Choroid plexus epithelial cell (primary cell): ENCODE results near the gene GNB1L.

Experiments used
- DNase-seq: peaks from one replicate; pipeline ENCODE4 v3.0.0-alpha.2; 2010; ENCODE audit warnings: low read depth
- H3K4me3 ChIP-seq: 2 replicates; pipeline ENCODE4 v1.5.1; 2011; ENCODE audit warnings: low read depth, mild to moderate bottlenecking, control low read depth, low read length, moderate library complexity
- TF ChIP-seq, protein P1 (sequence below): conservative IDR thresholded peaks from 2 replicates; pipeline ENCODE4 v1.5.1; 2011; ENCODE audit warnings: low read depth, mild to moderate bottlenecking, control low read depth, inconsistent platforms, low read length, moderate library complexity

Gene GNB1L

DNA sequence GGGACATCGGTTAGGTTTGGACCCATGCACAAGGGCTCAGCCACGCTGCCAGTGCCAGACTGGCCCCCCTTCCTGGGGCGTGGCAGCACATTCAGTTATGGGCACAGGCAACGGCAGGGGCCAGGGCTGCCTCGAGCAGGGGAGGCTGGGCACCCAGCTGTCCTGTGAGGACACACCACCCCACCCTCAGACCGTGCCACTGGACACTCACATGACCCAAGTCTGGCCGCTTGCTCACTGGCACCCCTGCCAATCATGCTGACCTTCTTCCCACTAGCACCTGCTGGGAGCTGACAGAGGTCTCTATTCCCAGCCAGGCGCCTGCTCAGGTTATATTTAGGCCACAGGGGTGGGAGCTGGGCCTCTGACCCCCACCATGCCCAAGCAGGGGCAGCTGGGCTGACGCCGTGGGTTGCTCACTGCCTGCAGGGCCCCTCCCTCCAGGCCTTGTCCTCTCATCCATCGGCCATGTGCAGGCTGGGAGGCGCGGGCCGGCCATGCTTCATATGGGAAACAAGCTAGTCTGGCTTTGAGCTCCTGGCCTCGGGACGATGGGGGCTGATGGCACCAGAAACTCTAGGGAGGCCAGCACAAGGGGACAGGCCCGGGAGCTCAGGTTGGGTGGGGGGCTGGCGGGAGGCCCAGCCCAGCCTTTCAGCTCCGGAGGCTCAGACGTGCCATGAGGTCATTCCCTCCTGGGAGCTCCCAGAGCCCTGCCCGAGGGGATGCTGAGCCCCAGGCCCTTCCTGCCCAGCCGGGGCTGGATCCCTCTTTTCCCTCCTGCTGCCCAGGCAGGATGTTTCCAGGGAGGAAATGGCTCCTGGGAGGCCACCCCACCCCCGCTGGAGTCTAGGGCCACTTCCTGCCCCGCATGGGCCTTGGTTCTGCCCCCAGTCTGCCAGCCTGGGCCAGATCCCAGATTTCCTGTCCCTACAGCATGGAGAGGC lies 109.2 kb downstream of the GNB1L start:
- no peak for DNase-seq
- H3K4me3 ChIP-seq = no peak overlapping the region

DNA sequence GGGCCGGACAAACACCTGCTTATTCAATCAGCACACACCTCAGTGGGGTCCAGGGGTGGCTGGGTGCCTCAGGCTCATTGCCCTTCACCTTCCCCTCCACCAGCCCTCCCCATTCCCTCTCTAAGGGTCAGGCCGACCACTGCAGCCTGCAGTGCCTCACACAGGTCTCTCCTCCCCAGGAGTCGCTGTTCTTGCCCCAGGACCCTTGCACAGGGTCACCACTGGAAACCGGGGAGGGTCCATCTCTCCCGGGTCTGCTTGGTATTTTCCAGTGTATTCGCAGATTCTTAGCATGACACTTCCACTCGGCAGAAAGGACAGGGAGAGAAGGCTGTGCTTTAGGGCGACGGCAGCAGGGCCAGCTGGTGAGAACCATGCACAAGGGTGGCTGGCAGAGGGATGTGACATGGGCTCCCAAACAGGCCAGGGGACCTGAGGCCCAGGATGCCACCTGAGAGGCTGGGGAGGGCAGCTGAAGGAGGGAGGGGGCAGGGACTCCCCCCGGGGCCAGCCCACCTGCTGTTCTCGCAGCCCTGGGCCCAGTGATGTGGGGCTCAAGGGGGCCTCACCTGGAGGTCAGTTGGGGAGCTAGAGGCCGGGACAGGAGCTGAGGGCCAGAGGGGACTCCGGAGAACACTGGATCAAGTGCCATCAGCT lies 110.2 kb downstream of the GNB1L start:
- H3K4me3 ChIP-seq = no peak overlapping the region
- no peak for DNase-seq
- TF ChIP-seq, protein P1, sequence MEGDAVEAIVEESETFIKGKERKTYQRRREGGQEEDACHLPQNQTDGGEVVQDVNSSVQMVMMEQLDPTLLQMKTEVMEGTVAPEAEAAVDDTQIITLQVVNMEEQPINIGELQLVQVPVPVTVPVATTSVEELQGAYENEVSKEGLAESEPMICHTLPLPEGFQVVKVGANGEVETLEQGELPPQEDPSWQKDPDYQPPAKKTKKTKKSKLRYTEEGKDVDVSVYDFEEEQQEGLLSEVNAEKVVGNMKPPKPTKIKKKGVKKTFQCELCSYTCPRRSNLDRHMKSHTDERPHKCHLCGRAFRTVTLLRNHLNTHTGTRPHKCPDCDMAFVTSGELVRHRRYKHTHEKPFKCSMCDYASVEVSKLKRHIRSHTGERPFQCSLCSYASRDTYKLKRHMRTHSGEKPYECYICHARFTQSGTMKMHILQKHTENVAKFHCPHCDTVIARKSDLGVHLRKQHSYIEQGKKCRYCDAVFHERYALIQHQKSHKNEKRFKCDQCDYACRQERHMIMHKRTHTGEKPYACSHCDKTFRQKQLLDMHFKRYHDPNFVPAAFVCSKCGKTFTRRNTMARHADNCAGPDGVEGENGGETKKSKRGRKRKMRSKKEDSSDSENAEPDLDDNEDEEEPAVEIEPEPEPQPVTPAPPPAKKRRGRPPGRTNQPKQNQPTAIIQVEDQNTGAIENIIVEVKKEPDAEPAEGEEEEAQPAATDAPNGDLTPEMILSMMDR = no peak

More for the DNA sequence above, 109.2 kb downstream of the GNB1L start:
- TF ChIP-seq, protein P1 = no peak

DNA sequence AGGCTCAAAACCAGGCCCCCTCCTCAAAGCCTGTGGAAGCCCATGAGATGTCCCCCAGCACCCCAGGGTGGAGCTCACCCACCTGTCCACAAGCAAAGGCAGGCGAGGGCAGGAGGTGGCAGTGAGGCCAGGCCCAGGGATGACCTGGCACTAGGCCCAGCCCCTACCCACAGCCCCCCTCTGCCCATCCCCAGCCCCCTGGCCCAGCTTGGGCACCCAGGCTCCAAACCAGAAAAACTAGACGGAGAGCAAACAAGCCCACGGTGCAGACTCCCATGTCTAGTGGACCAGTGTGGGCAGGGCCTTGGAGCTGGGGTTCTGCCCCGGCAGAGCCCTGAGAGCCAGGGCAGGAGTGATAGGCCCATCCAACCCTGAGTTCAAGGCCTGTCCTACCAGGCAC lies 111.0 kb downstream of the GNB1L start:
- H3K4me3 ChIP-seq = no peak overlapping the region
- TF ChIP-seq, protein P1 = no peak
- DNase-seq = no peak

DNA sequence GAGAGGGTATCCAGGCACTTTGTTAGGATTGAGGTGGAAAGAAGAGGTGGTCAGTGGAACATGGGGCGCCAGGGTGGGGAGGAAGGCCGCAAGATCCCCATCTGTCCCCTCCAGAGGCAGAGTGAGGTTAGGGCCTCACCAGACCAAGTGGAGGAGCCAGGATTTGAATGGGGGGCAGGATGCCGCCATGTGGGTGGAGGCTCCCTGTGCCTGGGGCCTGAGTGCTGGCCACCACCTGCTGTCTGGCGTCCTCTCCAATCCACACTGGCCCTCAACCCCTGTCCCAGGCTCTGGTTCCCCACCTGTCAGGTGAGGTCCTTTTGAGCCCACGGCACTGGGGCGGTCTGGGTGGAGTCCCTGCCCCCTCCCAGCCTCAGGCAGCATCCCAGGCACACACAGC lies 111.6 kb downstream of the GNB1L start:
- TF ChIP-seq, protein P1 = no peak
- DNase-seq = no peak
- no peak overlapping the region for H3K4me3 ChIP-seq

DNA sequence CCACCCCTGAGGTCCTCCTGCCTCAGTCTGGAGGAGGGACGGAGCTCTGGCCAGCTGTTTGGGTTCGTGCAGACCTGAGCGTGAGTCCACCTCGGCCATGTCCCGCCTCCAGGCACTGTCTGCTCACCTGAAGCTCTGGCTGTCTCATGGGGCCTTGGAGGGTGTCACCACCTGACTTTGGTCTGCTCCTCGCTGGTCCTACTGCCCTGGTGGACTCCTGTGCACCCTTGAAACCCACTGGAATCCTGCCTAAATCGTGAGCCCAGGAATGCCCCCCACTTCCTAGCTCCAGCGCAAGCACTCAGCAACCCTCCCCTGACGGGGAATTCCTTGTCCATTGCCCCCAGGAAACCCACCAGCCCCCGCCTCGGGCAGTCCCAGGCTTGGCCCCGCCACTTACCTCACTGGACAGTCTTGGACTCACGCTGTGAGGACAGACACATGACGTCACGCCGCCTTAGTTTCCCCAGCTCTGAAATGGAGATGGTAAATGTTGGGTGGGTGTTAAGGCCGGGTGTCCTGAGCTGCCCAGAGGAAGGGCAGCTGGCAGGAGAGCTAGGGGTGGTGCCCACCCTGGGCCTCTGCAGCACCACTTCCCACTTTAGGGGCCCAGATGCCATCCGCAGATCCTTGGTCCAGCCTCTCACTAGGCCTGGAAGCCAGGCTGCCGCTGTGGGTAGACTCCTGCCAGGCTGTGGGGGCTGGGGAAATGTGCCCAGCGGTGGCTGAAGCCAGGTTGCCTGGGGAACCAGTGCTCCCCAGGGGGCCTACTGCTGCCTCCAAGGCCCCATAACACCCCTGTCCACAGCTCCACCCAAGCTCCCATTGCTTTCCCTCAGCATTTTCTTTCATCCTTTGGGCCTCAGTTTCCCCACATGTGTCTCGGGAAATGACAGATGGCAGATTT lies 112.3 kb downstream of the GNB1L start:
- no peak overlapping the region for H3K4me3 ChIP-seq
- TF ChIP-seq, protein P1 = no peak
- DNase-seq = no peak

DNA sequence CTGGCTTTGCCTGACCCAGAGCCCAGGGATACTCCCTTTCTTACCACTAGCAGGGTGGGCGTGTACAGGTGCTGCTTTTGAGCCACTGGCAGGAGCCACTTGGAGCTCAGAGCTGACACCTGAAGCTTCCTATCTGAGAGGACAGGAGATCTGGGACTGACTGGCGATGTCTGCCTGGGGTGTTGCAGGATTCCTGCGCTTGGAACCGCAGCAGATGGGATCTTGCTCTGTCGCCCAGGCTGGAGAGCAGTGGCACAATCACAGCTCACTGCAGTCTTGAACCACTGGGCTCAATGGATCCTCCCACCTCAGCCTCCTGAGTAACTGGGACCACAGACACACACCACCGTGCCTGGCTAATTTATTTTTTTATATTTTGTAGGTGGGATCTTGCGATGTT lies 113.6 kb downstream of the GNB1L start:
- DNase-seq = no peak
- TF ChIP-seq, protein P1 = no peak
- no peak overlapping the region for H3K4me3 ChIP-seq
